Thymus (tissue), 11 donors: Measurements from ENCODE around the gene R3HDM2. TPM values are rescaled to one million over a fixed set of nuclear protein-coding genes. Genes with fewer than 3 reads are reported as not detected.
"Not testable (repeated sequence)": the region's sequence is repeated elsewhere in the genome, so short reads cannot be mapped to it uniquely, and the experiment has no call there.

Experiments
- DNase-seq, 9 donors: peaks; one replicate each; pipeline ENCODE4 v3.0.0-alpha.2; 2013; ENCODE audit warnings: low spot score in 9 of 9, low read depth in 6 of 9, missing footprints in 1 of 9
- H3K27ac ChIP-seq, 2 donors: one replicate each; pipeline ENCODE4 v1.5.1; 2013; ENCODE audit warnings: control low read depth in 1 of 2, low read depth in 1 of 2, low read length in 1 of 2, mild to moderate bottlenecking in 1 of 2, moderate library complexity in 1 of 2
- H3K27me3 ChIP-seq, 2 donors: one replicate each; pipeline ENCODE4 v1.5.1; 2013; ENCODE audit warnings: low read length in 1 of 2; ENCODE audit not compliant: control insufficient read depth in 2 of 2, insufficient read depth in 1 of 2
- H3K36me3 ChIP-seq, 2 donors: one replicate each; pipeline ENCODE4 v1.5.1; 2013; ENCODE audit warnings: low read length in 1 of 2, mild to moderate bottlenecking in 1 of 2, moderate library complexity in 1 of 2; ENCODE audit not compliant: control insufficient read depth in 2 of 2, insufficient read depth in 2 of 2
- H3K4me1 ChIP-seq, 2 donors: one replicate each; pipeline ENCODE4 v1.5.1; 2013; ENCODE audit warnings: low read length in 2 of 2; ENCODE audit not compliant: control insufficient read depth in 2 of 2, insufficient read depth in 2 of 2
- H3K4me3 ChIP-seq, 2 donors: one replicate each; pipeline ENCODE4 v1.5.1; 2013; ENCODE audit warnings: low read length in 2 of 2, control low read depth in 1 of 2, mild to moderate bottlenecking in 1 of 2
- H3K9me3 ChIP-seq, 2 donors: one replicate each; pipeline ENCODE4 v1.5.1; 2013; ENCODE audit warnings: low read length in 1 of 2, mild to moderate bottlenecking in 1 of 2; ENCODE audit not compliant: control insufficient read depth in 2 of 2, insufficient read depth in 1 of 2
- WGBS: extraction: QIAGEN DNeasy Blood & Tissue Kit; methylation state at CpG from one replicate; pipeline ENCODE4 v1.1.7; 2013; 5-methylcytosine and 5-hydroxymethylcytosine counted together
- polyA plus RNA-seq: library from polyadenylated mRNA; stranded (reverse); fragments of 200-250 nt; gene quantifications from one replicate; pipeline ENCODE4 v1.2.3, GENCODE V29; 2013
- total RNA-seq: library from RNA; stranded (reverse); fragments of 120-200 nt; gene quantifications from one replicate; pipeline ENCODE4 v1.2.4, GENCODE V29; 2013
- donor health status: healthy.

The R3HDM2 gene
- total and polyA plus RNA-seq, 2 donors: 12.6 to 22.4 TPM

- Histone ChIP-seq H3K9me3 (no peaks in the 10 kb centered on the region), H3K27ac (no peak overlapping the region), H3K27me3 (no peaks in the 10 kb centered on the region), H3K4me3 (no peak overlapping the region), H3K36me3 (peaks cover 12 to 15% of the 10 kb centered on the region in 2 donors), H3K4me1 (no peaks in the 10 kb centered on the region)
- WGBS: 98% methylated on average over 4 of the region's 4 CpGs
- DNase-seq: no peak
Measured at GRCh38 chr12:57329219-57329618, 101.6 kb downstream of the R3HDM2 start.

- no peak overlapping the region for H3K4me3 ChIP-seq
- no peak for DNase-seq
- H3K27ac ChIP-seq: no peak overlapping the region
- no peaks in the 10 kb centered on the region for H3K27me3 ChIP-seq
- peaks cover 6 to 10% of the 10 kb centered on the region in 2 donors for H3K36me3 ChIP-seq
- no peaks in the 10 kb centered on the region for H3K9me3 ChIP-seq
- H3K4me1 ChIP-seq: no peaks in the 10 kb centered on the region
Measured at GRCh38 chr12:57325395-57325794, 105.4 kb downstream of the R3HDM2 start.

- H3K27ac ChIP-seq: no peak overlapping the region
- H3K36me3 ChIP-seq: peaks cover 6 to 7% of the 10 kb centered on the region in 2 donors
- WGBS: 99% methylated on average over 3 of the region's 3 CpGs
- H3K4me1 ChIP-seq: no peaks in the 10 kb centered on the region
- no peak overlapping the region for H3K4me3 ChIP-seq
- H3K9me3 ChIP-seq: no peaks in the 10 kb centered on the region
- no peak for DNase-seq
- no peaks in the 10 kb centered on the region for H3K27me3 ChIP-seq
Measured at GRCh38 chr12:57323416-57323815, 107.4 kb downstream of the R3HDM2 start.

- Histone ChIP-seq H3K9me3 (no peaks in the 10 kb centered on the region), H3K4me3 (no peak overlapping the region), H3K36me3 (peaks cover 0 to 5% of the 10 kb centered on the region in 2 donors), H3K4me1 (no peaks in the 10 kb centered on the region), H3K27ac (no peak overlapping the region), H3K27me3 (no peaks in the 10 kb centered on the region)
- WGBS: over 99% methylated on average over 2 of the region's 2 CpGs
- no peak for DNase-seq
Measured at GRCh38 chr12:57320639-57321038, 110.2 kb downstream of the R3HDM2 start.

- 94% methylated on average over 11 of the region's 11 CpGs for WGBS
- H3K27ac ChIP-seq: no peak overlapping the region
- DNase-seq: no peak
Measured at GRCh38 chr12:57319678-57320469, 111.0 kb downstream of the R3HDM2 start.

GRCh38 chr12:57315681-57316080 is 115.2 kb downstream of the R3HDM2 start:
- no peak for DNase-seq
- WGBS: 99% methylated on average over 7 of the region's 7 CpGs
- no peak overlapping the region for H3K27ac ChIP-seq
- H3K4me3 ChIP-seq: no peak overlapping the region
- no peaks in the 10 kb centered on the region for H3K4me1 ChIP-seq
- H3K36me3 ChIP-seq: no peaks in the 10 kb centered on the region
- H3K27me3 ChIP-seq: no peaks in the 10 kb centered on the region
- H3K9me3 ChIP-seq: no peaks in the 10 kb centered on the region

More at GRCh38 chr12:57319678-57320469, 111.0 kb downstream of the R3HDM2 start:
- no peaks in the 10 kb centered on the region for H3K4me1 ChIP-seq
- no peaks in the 10 kb centered on the region for H3K36me3 ChIP-seq
- H3K9me3 ChIP-seq: no peaks in the 10 kb centered on the region
- H3K27me3 ChIP-seq: no peaks in the 10 kb centered on the region
- no peak overlapping the region for H3K4me3 ChIP-seq

GRCh38 chr12:57312287-57312686 is 118.6 kb downstream of the R3HDM2 start:
- DNase-seq, H3K4me1 ChIP-seq, H3K27ac ChIP-seq, H3K27me3 ChIP-seq, H3K4me3 ChIP-seq, H3K9me3 ChIP-seq: not testable (repeated sequence)
- peaks cover 7 to 13% of the 10 kb centered on the region in 2 donors for H3K36me3 ChIP-seq
- 98% methylated on average over 5 of the region's 5 CpGs for WGBS

GRCh38 chr12:57309420-57309819 is 121.4 kb downstream of the R3HDM2 start:
- no peak for DNase-seq
- H3K9me3 ChIP-seq: no peaks in the 10 kb centered on the region
- H3K4me3 ChIP-seq: no peak overlapping the region
- no peak overlapping the region for H3K27ac ChIP-seq
- peaks cover 10 to 23% of the 10 kb centered on the region in 2 donors for H3K36me3 ChIP-seq
- H3K27me3 ChIP-seq: no peaks in the 10 kb centered on the region
- no peaks in the 10 kb centered on the region for H3K4me1 ChIP-seq
- WGBS: 95% methylated on average over 2 of the region's 2 CpGs

- WGBS: 98% methylated on average over 3 of the region's 3 CpGs
- Histone ChIP-seq H3K4me1 (no peaks in the 10 kb centered on the region), H3K9me3 (no peaks in the 10 kb centered on the region), H3K27ac (no peak overlapping the region), H3K36me3 (peaks cover 36 to 71% of the 10 kb centered on the region in 2 donors), H3K4me3 (no peak overlapping the region), H3K27me3 (no peaks in the 10 kb centered on the region)
- no peak for DNase-seq
Measured at GRCh38 chr12:57300961-57301584, 129.8 kb downstream of the R3HDM2 start.
